CD4-positive, alpha-beta T cell (primary cell): ENCODE data around the gene RGMB. TPM values are rescaled to one million over a fixed set of nuclear protein-coding genes. Genes with fewer than 3 reads are reported as not detected.
"Not testable (repeated sequence)": the region's sequence is repeated elsewhere in the genome, so short reads cannot be mapped to it uniquely, and the experiment has no call there.

Experiments
- ATAC-seq: fragments of 200-7000 bp; cut with Tn5 transposase; one replicate; pipeline ENCODE4 v1.10.0; 2022; ENCODE audit warnings: mild to moderate bottlenecking; ENCODE audit not compliant: poor library complexity
- CTCF ChIA-PET: fragments of 350-600 bp; sonication (Branson Sonifier 250); formaldehyde crosslinking; loops from one replicate; lab custom pipeline; 2021; ENCODE audit warnings: antibody characterized with exemption, inconsistent platforms; lab: Charles Lee
- POLR2A ChIA-PET: fragments of 350-600 bp; sonication (Branson Sonifier 250); formaldehyde crosslinking; loops from one replicate; lab custom pipeline; 2021; ENCODE audit warnings: antibody characterized with exemption, inconsistent platforms; lab: Charles Lee
- DNase-seq, 14 experiments: peaks; one replicate each; pipeline ENCODE4 v3.0.0-alpha.2; 2013 to 2020; ENCODE audit warnings: mixed read lengths in 2 of 14
- H3K27ac ChIP-seq, 2 donors: one replicate each; pipeline versions ENCODE4 v1.5.1 to v1.7.0; 2013; ENCODE audit warnings: low read length in 2 of 2, low read depth in 1 of 2, mild to moderate bottlenecking in 1 of 2
- H3K27me3 ChIP-seq, 2 experiments: 1 replicate in 1 of 2; 2 replicates in 1 of 2; pipeline versions ENCODE4 v1.6.1 to v1.7.0; 2013; ENCODE audit warnings: low read length in 2 of 2, control low read depth in 1 of 2, mild to moderate bottlenecking in 1 of 2, moderate library complexity in 1 of 2; ENCODE audit not compliant: insufficient read depth in 2 of 2, control insufficient read depth in 1 of 2
- H3K36me3 ChIP-seq: one replicate; pipeline ENCODE4 v1.6.1; 2013; ENCODE audit warnings: low read length, control low read depth; ENCODE audit not compliant: insufficient read depth
- H3K4me1 ChIP-seq: one replicate; pipeline ENCODE4 v1.6.1; 2013; ENCODE audit warnings: low read length, control low read depth; ENCODE audit not compliant: insufficient read depth
- H3K4me3 ChIP-seq: one replicate; pipeline ENCODE4 v1.5.1; 2013; ENCODE audit warnings: mild to moderate bottlenecking, low read length, moderate library complexity
- H3K9me3 ChIP-seq, 2 experiments: 1 replicate in 1 of 2; 2 replicates in 1 of 2; pipeline versions ENCODE4 v1.6.1 to v1.7.0; 2013; ENCODE audit warnings: low read length in 2 of 2, mild to moderate bottlenecking in 2 of 2, control low read depth in 1 of 2, moderate library complexity in 1 of 2; ENCODE audit not compliant: control insufficient read depth in 1 of 2, insufficient read depth in 1 of 2
- H3K27ac Mint-ChIP-seq: one replicate; pipeline ENCODE4 v1.8.0; 2020; ENCODE audit warnings: mixed read lengths
- H3K27me3 Mint-ChIP-seq: one replicate; pipeline ENCODE4 v1.8.0; 2021; ENCODE audit warnings: mixed read lengths
- H3K36me3 Mint-ChIP-seq: one replicate; pipeline ENCODE4 v1.8.0; 2021; ENCODE audit warnings: low read depth, mixed read lengths
- H3K4me1 Mint-ChIP-seq: one replicate; pipeline ENCODE4 v1.8.0; 2021; ENCODE audit warnings: low read depth, mixed read lengths
- H3K4me3 Mint-ChIP-seq: one replicate; pipeline ENCODE4 v1.8.0; 2020; ENCODE audit warnings: mild to moderate bottlenecking, mixed read lengths
- H3K9me3 Mint-ChIP-seq: one replicate; pipeline ENCODE4 v1.8.0; 2020; ENCODE audit warnings: mixed read lengths
- intact Hi-C, 2 experiments: fragments of 100-400 bp; cut with DNase I in 1 of 2; cut with micrococcal nuclease in 1 of 2; formaldehyde crosslinking; loops; one replicate each; pipeline versions ENCODE4 v1.15.1 to v1.9.0; 2023 to 2025; cut with DNase I, micrococcal nuclease
- total RNA-seq, 174 experiments: library from RNA in 2 of 174; stranded (reverse) in 2 of 174; gene quantifications; one replicate each; pipeline ENCODE4 v1.2.3 and lab custom pipeline; 2021 to 2026
- TF ChIP-seq, protein P1 (sequence below): fragments of 200-600 bp; IDR thresholded peaks from one replicate; pipeline ENCODE4 v1.8.0; 2022; ENCODE audit warnings: antibody characterized with exemption, mild to moderate bottlenecking

RGMB gene
- total RNA-seq, 2 experiments from 2014 or later: 15.8 to 15.9 TPM

DNA sequence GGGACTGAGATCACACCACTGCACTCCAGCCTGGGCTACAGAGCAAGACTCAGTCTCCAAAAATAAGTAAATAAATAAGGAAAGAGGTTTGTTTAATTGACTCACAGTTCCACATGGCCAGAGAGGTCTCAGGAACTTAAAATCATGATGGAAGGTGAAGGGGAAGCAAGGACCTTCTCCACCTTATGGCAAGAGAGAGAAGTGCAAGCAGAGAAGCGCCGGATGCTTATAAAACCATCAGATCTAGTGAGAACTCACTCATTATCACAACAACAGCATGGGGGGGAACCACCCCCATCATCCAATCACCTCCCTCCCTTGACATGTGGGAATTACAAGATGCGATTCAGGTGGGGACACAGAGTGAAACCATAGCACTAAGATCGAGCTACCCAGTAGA, 22.8 kb upstream of the RGMB start:
- peaks cover 5% of the 10 kb centered on the region for H3K9me3 Mint-ChIP-seq
- Histone ChIP-seq H3K27ac (no peak overlapping the region), H3K27me3 (no peaks in the 10 kb centered on the region), H3K4me3 (no peak overlapping the region), H3K36me3 (no peaks in the 10 kb centered on the region), H3K9me3 (peaks cover 0 to 6% of the 10 kb centered on the region in 2 experiments), H3K4me1 (no peaks in the 10 kb centered on the region)
- H3K27ac Mint-ChIP-seq: no peak overlapping the region
- H3K36me3 Mint-ChIP-seq: no peaks in the 10 kb centered on the region
- no peak overlapping the region for H3K4me3 Mint-ChIP-seq
- peaks cover 16% of the 10 kb centered on the region for H3K27me3 Mint-ChIP-seq
- POLR2A ChIA-PET: no interaction called here
- TF ChIP-seq, protein P1, sequence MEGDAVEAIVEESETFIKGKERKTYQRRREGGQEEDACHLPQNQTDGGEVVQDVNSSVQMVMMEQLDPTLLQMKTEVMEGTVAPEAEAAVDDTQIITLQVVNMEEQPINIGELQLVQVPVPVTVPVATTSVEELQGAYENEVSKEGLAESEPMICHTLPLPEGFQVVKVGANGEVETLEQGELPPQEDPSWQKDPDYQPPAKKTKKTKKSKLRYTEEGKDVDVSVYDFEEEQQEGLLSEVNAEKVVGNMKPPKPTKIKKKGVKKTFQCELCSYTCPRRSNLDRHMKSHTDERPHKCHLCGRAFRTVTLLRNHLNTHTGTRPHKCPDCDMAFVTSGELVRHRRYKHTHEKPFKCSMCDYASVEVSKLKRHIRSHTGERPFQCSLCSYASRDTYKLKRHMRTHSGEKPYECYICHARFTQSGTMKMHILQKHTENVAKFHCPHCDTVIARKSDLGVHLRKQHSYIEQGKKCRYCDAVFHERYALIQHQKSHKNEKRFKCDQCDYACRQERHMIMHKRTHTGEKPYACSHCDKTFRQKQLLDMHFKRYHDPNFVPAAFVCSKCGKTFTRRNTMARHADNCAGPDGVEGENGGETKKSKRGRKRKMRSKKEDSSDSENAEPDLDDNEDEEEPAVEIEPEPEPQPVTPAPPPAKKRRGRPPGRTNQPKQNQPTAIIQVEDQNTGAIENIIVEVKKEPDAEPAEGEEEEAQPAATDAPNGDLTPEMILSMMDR: peak; percentile 31
- intact Hi-C loops: no loop called here
- DNase-seq: peak in 2 of 14 experiments; percentile 7 to 18
- CTCF ChIA-PET: no interaction called here
- no peaks in the 10 kb centered on the region for H3K4me1 Mint-ChIP-seq
- no peak for ATAC-seq

DNA sequence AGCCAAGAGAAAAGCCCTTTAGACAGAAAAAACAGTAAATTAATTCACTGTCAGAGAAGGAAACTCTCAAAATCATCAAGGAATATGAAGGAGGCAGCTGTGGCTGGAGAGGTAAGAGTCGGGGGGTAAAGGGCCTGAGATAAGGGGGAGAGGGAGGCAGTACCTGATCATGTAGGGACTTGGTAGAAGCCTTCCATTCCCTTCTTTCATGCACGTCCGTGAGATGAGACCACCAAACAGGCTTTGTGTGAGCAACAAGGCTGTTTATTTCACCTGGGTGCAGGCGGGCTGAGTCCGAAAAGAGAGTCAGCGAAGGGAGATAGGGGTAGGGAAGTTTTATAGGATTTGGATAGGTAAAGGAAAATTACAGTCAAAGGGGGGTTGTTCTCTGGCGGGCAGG, 21.1 kb upstream of the RGMB start:
- peaks cover 12% of the 10 kb centered on the region for H3K27me3 Mint-ChIP-seq
- H3K9me3 ChIP-seq, H3K36me3 ChIP-seq, H3K36me3 Mint-ChIP-seq, H3K4me3 Mint-ChIP-seq, intact Hi-C loops, H3K27ac Mint-ChIP-seq, H3K4me3 ChIP-seq, CTCF ChIA-PET, H3K4me1 ChIP-seq, ATAC-seq, POLR2A ChIA-PET, H3K9me3 Mint-ChIP-seq, H3K27ac ChIP-seq, DNase-seq, H3K4me1 Mint-ChIP-seq, H3K27me3 ChIP-seq: not testable (repeated sequence)

DNA sequence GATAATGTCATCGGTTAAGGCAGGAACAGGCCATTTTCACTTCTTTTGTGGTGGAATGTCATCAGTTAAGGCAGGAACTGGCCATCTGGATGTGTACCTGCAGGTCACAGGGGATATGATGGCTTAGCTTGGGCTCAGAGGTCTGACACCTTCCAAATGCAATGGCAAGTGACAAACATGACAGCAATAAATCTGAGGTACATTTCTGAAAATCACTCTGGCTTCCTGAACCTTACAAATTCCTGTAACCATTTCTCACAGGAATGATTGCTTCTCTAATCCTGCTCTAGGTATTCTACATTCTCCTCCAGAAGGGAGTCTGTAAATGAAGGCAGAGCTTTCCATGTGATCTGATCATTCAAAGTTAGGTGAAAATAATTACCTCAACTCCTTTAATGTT, 20.7 kb upstream of the RGMB start:
- intact Hi-C loops, H3K27ac ChIP-seq, DNase-seq, H3K4me3 Mint-ChIP-seq, ATAC-seq, H3K9me3 ChIP-seq, H3K27ac Mint-ChIP-seq, H3K36me3 ChIP-seq, POLR2A ChIA-PET, H3K9me3 Mint-ChIP-seq, H3K36me3 Mint-ChIP-seq, H3K27me3 ChIP-seq, H3K4me1 Mint-ChIP-seq, CTCF ChIA-PET, H3K4me1 ChIP-seq, H3K4me3 ChIP-seq: not testable (repeated sequence)
- peaks cover 12% of the 10 kb centered on the region for H3K27me3 Mint-ChIP-seq

DNA sequence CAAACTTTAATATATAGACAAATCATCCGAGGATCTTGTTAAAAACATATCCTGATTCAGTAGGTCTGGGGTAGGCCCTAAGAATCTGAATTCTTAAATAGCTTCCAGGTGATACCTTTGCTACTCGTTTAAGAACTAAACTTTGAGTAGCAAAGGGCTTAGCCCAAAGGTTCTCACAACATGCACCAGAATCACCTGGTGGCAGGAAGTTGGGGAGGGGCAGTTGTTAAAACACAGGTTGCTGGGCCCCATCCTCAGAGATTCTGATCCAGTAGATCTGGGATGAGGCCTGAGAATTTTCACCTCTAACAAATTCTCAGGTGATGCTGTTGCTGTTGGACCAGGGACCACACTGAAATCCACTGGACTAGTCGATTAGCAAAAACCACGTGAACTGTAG, 20.0 kb upstream of the RGMB start:
- POLR2A ChIA-PET: no interaction called here
- CTCF ChIA-PET: no interaction called here

More for the DNA sequence above, 20.0 kb upstream of the RGMB start:
- no peak overlapping the region for H3K27ac ChIP-seq
- Mint-ChIP-seq H3K4me3 (no peak overlapping the region), H3K27me3 (peaks cover 12% of the 10 kb centered on the region), H3K9me3 (peaks cover 2% of the 10 kb centered on the region), H3K4me1 (no peaks in the 10 kb centered on the region), H3K27ac (no peak overlapping the region), H3K36me3 (no peaks in the 10 kb centered on the region)
- H3K9me3 ChIP-seq: peaks cover 0 to 3% of the 10 kb centered on the region in 2 experiments
- no peak for ATAC-seq
- H3K27me3 ChIP-seq: no peaks in the 10 kb centered on the region
- intact Hi-C loops: no loop called here
- TF ChIP-seq, protein P1: no peak
- H3K4me1 ChIP-seq: no peaks in the 10 kb centered on the region
- H3K4me3 ChIP-seq: no peak overlapping the region
- H3K36me3 ChIP-seq: no peaks in the 10 kb centered on the region
- DNase-seq: peak in 1 of 14 experiments; percentile 10
